HEK293 (cell line): ENCODE results near the gene NRP1.

Source experiments
- ZBTB17 ChIP-seq: fragments of 450-650 bp; formaldehyde crosslinking; IDR thresholded peaks from 2 replicates; pipeline ENCODE4 v1.5.1; 2016; ENCODE audit warnings: missing biosample characterization, missing genetic modification characterization
- ZBTB49 ChIP-seq: fragments of 450-650 bp; formaldehyde crosslinking; IDR thresholded peaks from 2 replicates; pipeline ENCODE4 v1.5.1; 2016; ENCODE audit warnings: missing biosample characterization, missing genetic modification characterization, low read depth
- ZNF157 ChIP-seq: fragments of 450-650 bp; formaldehyde crosslinking; IDR thresholded peaks from 2 replicates; pipeline ENCODE4 v1.5.1; 2016; ENCODE audit warnings: missing biosample characterization, missing genetic modification characterization
- ZNF248 ChIP-seq: fragments of 450-650 bp; formaldehyde crosslinking; IDR thresholded peaks from 2 replicates; pipeline ENCODE4 v1.5.1; 2017; ENCODE audit warnings: missing biosample characterization, missing genetic modification characterization

DNA sequence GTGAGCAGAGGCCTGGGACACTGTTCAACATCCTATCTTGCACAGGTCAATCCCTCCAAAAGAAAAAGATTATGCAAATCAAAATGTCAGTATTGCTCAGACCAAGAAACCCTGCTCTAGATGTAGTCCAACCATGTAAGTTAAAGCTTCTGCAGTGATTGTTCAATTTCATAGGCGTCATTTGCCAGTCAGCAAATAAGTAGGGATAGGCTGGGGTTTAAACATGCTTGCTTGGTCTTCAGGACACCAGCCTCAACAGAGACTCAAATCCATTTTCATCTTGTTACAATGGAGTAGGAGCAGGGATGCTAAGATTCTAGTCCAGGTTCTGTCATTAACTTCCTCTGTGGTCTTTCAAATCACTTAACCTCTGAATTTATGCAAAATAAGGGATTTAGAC is 89.1 kb downstream of the NRP1 start:
- no peak for TF ChIP-seq ZNF248 (tag by site-specific recombination)
- TF ChIP-seq ZBTB17 (tag by site-specific recombination): no peak
- TF ChIP-seq ZBTB49 (tag by site-specific recombination): no peak
- TF ChIP-seq ZNF157: no peak
